Dendritic cell treated with granulocyte-macrophage colony-stimulating factor and Interleukin-4, amounts not matched to agents 40 ng/mL and 50 ng/mL, for 4 days (primary cell): Measurements from ENCODE around the gene RTF2.
"Not testable (repeated sequence)": the region's sequence is repeated elsewhere in the genome, so short reads cannot be mapped to it uniquely, and the experiment has no call there.

Experiments used
- H3K27ac Mint-ChIP-seq: one replicate; pipeline ENCODE4 v1.8.0; 2022; ENCODE audit warnings: mild to moderate bottlenecking, mixed read lengths
- H3K27me3 Mint-ChIP-seq: one replicate; pipeline ENCODE4 v1.8.0; 2022; ENCODE audit warnings: mild to moderate bottlenecking, mixed read lengths
- H3K36me3 Mint-ChIP-seq: one replicate; pipeline ENCODE4 v1.8.0; 2022; ENCODE audit warnings: low read depth, mixed read lengths
- H3K4me1 Mint-ChIP-seq: one replicate; pipeline ENCODE4 v1.8.0; 2022; ENCODE audit warnings: low read depth, mixed read lengths
- H3K4me3 Mint-ChIP-seq: one replicate; pipeline ENCODE4 v1.8.0; 2022; ENCODE audit warnings: mild to moderate bottlenecking, moderate library complexity, mixed read lengths
- H3K9me3 Mint-ChIP-seq: one replicate; pipeline ENCODE4 v1.8.0; 2022; ENCODE audit warnings: mixed read lengths
- intact Hi-C: fragments of 100-400 bp; cut with micrococcal nuclease; formaldehyde crosslinking; loops from one replicate; pipeline ENCODE4 v1.15.0; 2022

Gene RTF2

GRCh38 chr20:56518721-56519398 lies 50.4 kb downstream of the RTF2 start:
- Mint-ChIP-seq H3K9me3 (peaks cover 36% of the 10 kb centered on the region), H3K4me3 (no peak overlapping the region), H3K4me1 (no peaks in the 10 kb centered on the region), H3K27me3 (no peaks in the 10 kb centered on the region), H3K36me3 (peaks cover 78% of the 10 kb centered on the region), H3K27ac (no peak overlapping the region)
- intact Hi-C loops: no loop called here

DNA sequence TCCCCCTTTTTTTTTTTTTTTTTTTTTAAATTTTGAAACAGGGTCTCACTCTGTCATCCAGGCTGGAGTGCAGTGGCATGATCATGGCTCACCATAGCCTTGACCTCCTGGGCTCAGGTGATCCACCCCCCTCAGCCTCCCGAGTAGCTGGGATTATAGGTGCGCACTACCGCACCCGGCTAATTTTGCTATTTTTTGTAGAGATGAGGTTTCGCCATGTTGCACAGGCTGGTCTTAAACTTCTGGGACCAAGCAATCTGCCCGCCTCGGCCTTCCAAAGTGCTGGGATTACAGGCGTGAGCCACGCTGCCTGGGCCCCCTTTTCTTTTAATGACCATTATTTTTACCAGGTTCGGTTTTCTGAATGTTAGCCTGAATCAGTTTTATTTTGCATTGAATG lies 51.1 kb downstream of the RTF2 start:
- Mint-ChIP-seq H3K4me1 (no peaks in the 10 kb centered on the region), H3K27ac (no peak overlapping the region), H3K36me3 (peaks cover 71% of the 10 kb centered on the region), H3K4me3 (no peak overlapping the region), H3K9me3 (peaks cover 36% of the 10 kb centered on the region), H3K27me3 (no peaks in the 10 kb centered on the region)
- intact Hi-C loops: no loop called here

GRCh38 chr20:56520180-56520579 lies 51.8 kb downstream of the RTF2 start:
- peaks cover 36% of the 10 kb centered on the region for H3K9me3 Mint-ChIP-seq
- no peaks in the 10 kb centered on the region for H3K27me3 Mint-ChIP-seq
- no peak overlapping the region for H3K4me3 Mint-ChIP-seq
- intact Hi-C loops: no loop called here
- H3K4me1 Mint-ChIP-seq: no peaks in the 10 kb centered on the region
- H3K27ac Mint-ChIP-seq: no peak overlapping the region
- H3K36me3 Mint-ChIP-seq: peaks cover 65% of the 10 kb centered on the region

GRCh38 chr20:56520746-56521354 lies 52.4 kb downstream of the RTF2 start:
- H3K27ac Mint-ChIP-seq, intact Hi-C loops, H3K27me3 Mint-ChIP-seq, H3K4me1 Mint-ChIP-seq, H3K4me3 Mint-ChIP-seq: not testable (repeated sequence)
- Mint-ChIP-seq H3K9me3 (peaks cover 36% of the 10 kb centered on the region), H3K36me3 (peaks cover 58% of the 10 kb centered on the region)

DNA sequence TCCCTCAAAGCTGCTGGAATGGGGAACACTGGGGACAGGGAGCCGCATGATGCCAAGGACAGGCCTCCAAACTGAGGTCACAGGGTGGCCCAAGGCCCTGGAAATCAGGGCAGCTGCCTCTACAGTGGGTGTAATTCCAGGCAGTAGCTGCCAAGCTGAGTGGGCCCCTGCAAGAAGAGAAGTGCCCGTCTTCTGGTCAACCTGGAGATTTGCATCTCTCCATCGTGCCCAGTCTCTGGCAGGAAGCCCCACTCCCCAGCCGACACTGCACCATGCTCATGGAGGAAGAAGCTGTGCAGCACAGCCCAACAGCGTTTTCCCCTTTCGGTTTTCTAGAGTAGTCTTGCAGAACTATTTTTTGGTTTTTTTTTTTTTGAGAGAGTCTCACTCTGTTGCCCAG lies 53.9 kb downstream of the RTF2 start:
- no peaks in the 10 kb centered on the region for H3K4me1 Mint-ChIP-seq
- peaks cover 36% of the 10 kb centered on the region for H3K9me3 Mint-ChIP-seq
- peaks cover 45% of the 10 kb centered on the region for H3K36me3 Mint-ChIP-seq
- intact Hi-C loops: no loop called here
- no peaks in the 10 kb centered on the region for H3K27me3 Mint-ChIP-seq
- no peak overlapping the region for H3K4me3 Mint-ChIP-seq
- H3K27ac Mint-ChIP-seq: no peak overlapping the region

DNA sequence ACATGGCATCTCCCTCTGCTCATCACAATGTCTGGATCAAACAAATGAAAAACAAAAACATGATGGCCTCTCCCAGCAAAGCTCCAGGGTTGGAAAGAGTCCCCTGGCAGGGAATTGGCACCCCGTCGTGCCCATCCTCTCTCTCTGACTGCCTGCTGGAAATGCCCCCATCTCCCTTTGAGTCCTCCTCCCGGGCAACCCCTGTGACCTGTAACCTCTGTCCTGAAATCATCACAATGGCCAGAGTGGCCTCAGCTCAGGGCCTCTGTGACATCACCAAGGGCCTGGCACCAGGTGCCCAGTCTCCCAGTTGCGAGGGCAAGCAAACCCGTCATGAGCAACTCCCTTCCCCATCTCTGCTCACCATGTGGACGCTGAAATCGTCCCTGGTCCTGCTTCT lies 56.0 kb downstream of the RTF2 start, which contains the start of gene FAM209A:
TSS of gene FAM209A (plus strand) at position 301 of the 400 bp plus-strand sequence. CDS start at position 366, 65 bp downstream.
- peaks cover 23% of the 10 kb centered on the region for H3K36me3 Mint-ChIP-seq
- H3K27ac Mint-ChIP-seq, H3K27me3 Mint-ChIP-seq, intact Hi-C loops, H3K4me3 Mint-ChIP-seq, H3K4me1 Mint-ChIP-seq: not testable (repeated sequence)
- H3K9me3 Mint-ChIP-seq: peaks cover 17% of the 10 kb centered on the region

- Mint-ChIP-seq H3K27ac (no peak overlapping the region), H3K27me3 (no peaks in the 10 kb centered on the region), H3K4me3 (no peak overlapping the region), H3K9me3 (no peaks in the 10 kb centered on the region), H3K4me1 (no peaks in the 10 kb centered on the region), H3K36me3 (no peaks in the 10 kb centered on the region)
- intact Hi-C loops: no loop called here
Measured at GRCh38 chr20:56527521-56527920, 59.1 kb downstream of the RTF2 start.

DNA sequence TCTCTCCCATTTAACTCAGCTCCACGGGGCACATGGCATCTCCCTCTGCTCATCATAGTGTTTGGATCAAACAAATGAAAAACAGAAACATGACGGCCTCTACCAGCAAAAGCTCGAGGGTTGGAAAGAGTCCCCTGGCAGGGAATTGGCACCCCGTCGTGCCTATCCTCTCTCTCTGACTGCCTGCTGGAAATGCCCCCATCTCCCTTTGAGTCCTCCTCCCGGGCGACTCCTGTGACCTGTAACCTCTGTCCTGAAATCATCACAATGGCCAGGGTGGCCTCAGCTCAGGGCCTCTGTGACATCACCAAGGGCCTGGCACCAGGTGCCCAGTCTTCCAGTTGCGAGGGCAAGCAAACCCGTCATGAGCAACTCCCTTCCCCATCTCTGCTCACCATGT lies 64.5 kb downstream of the RTF2 start, which contains the start of gene FAM209B:
TSS of gene FAM209B (plus strand) at position 301 of the 400 bp plus-strand sequence. CDS start at position 397, 96 bp downstream.
- H3K4me1 Mint-ChIP-seq, intact Hi-C loops: not testable (repeated sequence)

DNA sequence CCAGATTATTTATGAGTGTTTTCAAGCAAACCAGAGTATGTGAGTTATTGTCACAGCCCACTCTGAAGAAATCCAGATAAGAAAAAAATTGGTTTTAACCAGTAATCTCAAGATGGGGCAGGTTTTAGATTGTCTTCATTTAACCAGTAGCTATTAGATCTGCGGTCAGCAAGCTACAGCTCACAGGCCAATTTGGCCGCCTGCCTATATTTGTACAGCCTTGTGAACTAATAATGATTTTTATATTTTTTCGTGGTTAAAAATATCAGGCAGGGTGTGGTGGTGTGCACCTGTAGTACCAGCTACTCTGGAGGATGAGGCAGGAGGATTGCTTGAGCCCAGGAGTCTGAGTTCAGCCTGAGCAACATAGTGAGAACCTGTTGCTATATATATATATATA lies 69.6 kb downstream of the RTF2 start:
- Mint-ChIP-seq H3K9me3 (no peaks in the 10 kb centered on the region), H3K4me3 (no peak overlapping the region), H3K36me3 (no peaks in the 10 kb centered on the region), H3K27me3 (no peaks in the 10 kb centered on the region), H3K4me1 (no peaks in the 10 kb centered on the region), H3K27ac (no peak overlapping the region)
- intact Hi-C loops: no loop called here

More for the DNA sequence above, 64.5 kb downstream of the RTF2 start, which contains the start of gene FAM209B:
- not testable (repeated sequence) for H3K36me3 Mint-ChIP-seq, H3K9me3 Mint-ChIP-seq, H3K4me3 Mint-ChIP-seq, H3K27me3 Mint-ChIP-seq, H3K27ac Mint-ChIP-seq

- intact Hi-C loops: no loop called here
- Mint-ChIP-seq H3K27ac (no peak overlapping the region), H3K4me1 (no peaks in the 10 kb centered on the region), H3K36me3 (no peaks in the 10 kb centered on the region), H3K9me3 (no peaks in the 10 kb centered on the region), H3K27me3 (no peaks in the 10 kb centered on the region), H3K4me3 (no peak overlapping the region)
Measured at GRCh38 chr20:56540415-56540814, 72.0 kb downstream of the RTF2 start.

DNA sequence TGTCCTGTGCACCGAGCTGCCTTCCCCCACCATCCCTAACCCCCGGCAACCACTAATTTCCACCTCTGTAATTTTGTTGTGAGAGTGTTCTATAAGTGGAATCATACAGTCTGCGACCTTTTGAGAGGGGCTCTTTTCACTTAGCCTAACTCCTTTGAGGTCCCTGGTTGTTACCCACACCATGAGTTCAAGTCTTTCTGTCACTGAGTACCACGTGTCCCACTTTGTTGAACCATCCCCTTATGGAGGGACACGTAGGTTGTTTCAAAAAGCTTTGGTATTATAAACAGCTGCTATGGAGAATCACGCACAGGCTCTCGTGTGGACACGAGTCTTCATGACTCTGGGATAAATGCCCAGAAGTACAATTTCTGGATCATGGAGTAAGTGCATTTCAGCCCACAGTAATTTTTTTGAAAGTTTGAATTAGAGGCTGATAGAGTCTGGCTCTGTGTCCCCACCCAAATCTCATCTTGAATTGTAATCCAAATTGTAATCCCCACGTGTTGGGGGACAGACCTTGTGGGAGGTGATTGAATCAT lies 74.1 kb downstream of the RTF2 start:
- Mint-ChIP-seq H3K27ac (no peak overlapping the region), H3K9me3 (no peaks in the 10 kb centered on the region), H3K36me3 (no peaks in the 10 kb centered on the region), H3K27me3 (no peaks in the 10 kb centered on the region), H3K4me3 (no peak overlapping the region), H3K4me1 (no peaks in the 10 kb centered on the region)
- intact Hi-C loops: no loop called here

- Mint-ChIP-seq H3K9me3 (no peaks in the 10 kb centered on the region), H3K4me3 (no peak overlapping the region), H3K27me3 (peaks cover 2% of the 10 kb centered on the region), H3K4me1 (peaks cover 33% of the 10 kb centered on the region), H3K27ac (peak overlapping the region; percentile 50), H3K36me3 (no peaks in the 10 kb centered on the region)
- intact Hi-C loops: loop anchor here (5.0 to 10.0 kb wide), 3 partner anchors 443 to 796 kb away; no protein-coding TSS in a partner anchor
Measured at GRCh38 chr20:56551571-56551970, 83.1 kb downstream of the RTF2 start.

DNA sequence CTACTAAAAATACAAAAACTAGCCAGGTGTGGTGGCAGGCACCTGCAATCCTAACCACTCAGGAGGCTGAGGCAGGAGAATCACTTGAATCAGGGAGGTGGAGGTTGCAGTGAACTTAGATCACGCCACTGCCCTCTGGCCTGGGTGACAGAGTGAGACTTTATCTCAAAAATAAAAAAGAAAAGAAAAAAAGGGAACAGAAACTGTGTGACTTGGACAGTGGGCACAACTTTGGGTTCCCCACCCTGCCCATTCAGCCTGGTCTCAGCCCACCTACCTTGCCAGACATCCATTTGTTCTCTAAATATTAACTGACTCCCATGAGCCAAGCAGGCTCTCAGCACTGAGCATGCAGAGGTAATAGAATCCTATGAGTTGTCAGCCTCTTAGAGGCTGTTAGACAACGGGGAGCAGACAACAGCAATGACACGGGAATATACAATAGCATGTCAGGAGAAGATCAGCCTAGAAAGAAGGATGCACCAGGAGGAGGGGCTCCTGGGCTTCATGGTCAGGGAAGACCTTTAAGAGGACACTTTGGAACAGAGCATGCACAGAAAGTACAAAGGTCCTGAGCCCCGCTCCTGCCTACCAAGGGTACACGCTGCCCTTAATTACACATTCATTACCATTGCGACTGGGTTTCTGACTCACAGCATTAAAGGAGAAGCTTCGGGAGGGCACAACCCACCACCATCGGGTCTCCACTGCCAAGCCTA lies 84.6 kb downstream of the RTF2 start:
- Mint-ChIP-seq H3K9me3 (no peaks in the 10 kb centered on the region), H3K4me1 (peaks cover 33% of the 10 kb centered on the region), H3K27me3 (peaks cover 2% of the 10 kb centered on the region), H3K36me3 (no peaks in the 10 kb centered on the region), H3K4me3 (no peak overlapping the region), H3K27ac (peak overlapping the region; percentile 60)
- intact Hi-C loops: loop anchor here (5.0 to 10.0 kb wide), 3 partner anchors 442 to 794 kb away; no protein-coding TSS in a partner anchor

- Mint-ChIP-seq H3K4me3 (no peak overlapping the region), H3K27me3 (peaks cover 7% of the 10 kb centered on the region), H3K9me3 (no peaks in the 10 kb centered on the region), H3K36me3 (no peaks in the 10 kb centered on the region), H3K27ac (peak overlapping the region; percentile 78), H3K4me1 (peaks cover 33% of the 10 kb centered on the region)
- intact Hi-C loops: loop anchor here (5.0 to 10.0 kb wide), 3 partner anchors 440 to 792 kb away; no protein-coding TSS in a partner anchor
Measured at GRCh38 chr20:56554869-56555268, 86.4 kb downstream of the RTF2 start.
